Fibroblast of lung (primary cell): ENCODE data around the gene BPIFA2. TPM values are rescaled to one million over a fixed set of nuclear protein-coding genes. Genes with fewer than 3 reads are reported as not detected.

Experiments used
- DNase-seq, 2 donors: peaks; one replicate each; pipeline versions ENCODE4 v3.0.0 to v3.0.0-alpha.2; 2010; ENCODE audit warnings: low read depth in 2 of 2
- H2AFZ ChIP-seq: 2 replicates; pipeline ENCODE4 v1.5.1; 2012; ENCODE audit warnings: low read length, control low read depth, inconsistent platforms
- H3K27ac ChIP-seq: 2 replicates; pipeline ENCODE4 v1.5.1; 2011; ENCODE audit warnings: low read length, control low read depth; ENCODE audit not compliant: insufficient read depth
- H3K27me3 ChIP-seq: 2 replicates; pipeline ENCODE4 v1.5.1; 2011; ENCODE audit warnings: mild to moderate bottlenecking, low read length; ENCODE audit not compliant: control insufficient read depth, insufficient read depth
- H3K36me3 ChIP-seq: 2 replicates; pipeline ENCODE4 v1.5.1; 2011; ENCODE audit warnings: low read length; ENCODE audit not compliant: control insufficient read depth, insufficient read depth
- H3K4me1 ChIP-seq: 2 replicates; pipeline ENCODE4 v1.5.1; 2011; ENCODE audit warnings: low read length; ENCODE audit not compliant: control insufficient read depth, insufficient read depth; ENCODE audit errors: extremely low read depth
- H3K4me2 ChIP-seq: 2 replicates; pipeline ENCODE4 v1.5.1; 2011; ENCODE audit warnings: low read length, control low read depth; ENCODE audit not compliant: insufficient read depth; ENCODE audit errors: extremely low read depth
- H3K4me3 ChIP-seq, 4 experiments: fragments of 200-600 bp in 1 of 4; sonication (generic) in 1 of 4; replicated peaks in 1 of 4; 2 replicates each; pipeline ENCODE4 v1.5.1; 2011 to 2016; ENCODE audit warnings: low read length in 4 of 4, low read depth in 3 of 4, mild to moderate bottlenecking in 3 of 4, control low read depth in 2 of 4, inconsistent platforms in 1 of 4, mixed read lengths in 1 of 4; ENCODE audit not compliant: insufficient read depth in 1 of 4; ENCODE audit errors: control extremely low read depth in 1 of 4
- H3K79me2 ChIP-seq: 2 replicates; pipeline ENCODE4 v1.5.1; 2012; ENCODE audit warnings: mild to moderate bottlenecking, low read length, inconsistent platforms; ENCODE audit not compliant: control insufficient read depth, insufficient read depth
- H3K9ac ChIP-seq: 2 replicates; pipeline ENCODE4 v1.5.1; 2011; ENCODE audit warnings: mild to moderate bottlenecking, low read length, control low read depth; ENCODE audit not compliant: insufficient read depth
- H3K9me3 ChIP-seq: 2 replicates; pipeline ENCODE4 v1.5.1; 2012; ENCODE audit warnings: low read depth, low read length; ENCODE audit not compliant: control insufficient read depth, insufficient read depth
- H4K20me1 ChIP-seq: 2 replicates; pipeline ENCODE4 v1.5.1; 2011; ENCODE audit warnings: low read length; ENCODE audit not compliant: control insufficient read depth, insufficient read depth; ENCODE audit errors: extremely low read depth
- CTCF ChIP-seq, 2 donors: IDR thresholded peaks in 1 of 2; conservative IDR thresholded peaks in 1 of 2; 1 replicate in 1 of 2; 2 replicates in 1 of 2; pipeline ENCODE4 v1.5.1; 2011 to 2012; ENCODE audit warnings: low read length in 2 of 2, control low read depth in 1 of 2, inconsistent platforms in 1 of 2, low read depth in 1 of 2, mild to moderate bottlenecking in 1 of 2
- EZH2 ChIP-seq: IDR thresholded peaks from 2 replicates; pipeline ENCODE4 v1.5.1; 2012; ENCODE audit warnings: low read length, control low read depth, mild to moderate bottlenecking; ENCODE audit errors: missing control alignments
- polyA plus RNA-seq, 2 donors: library from polyadenylated mRNA; depleted of rRNA in 1 of 2; stranded (reverse) in 1 of 2; unstranded in 1 of 2; fragments of >200 nt; gene quantifications; 2 replicates each; pipeline ENCODE4 v1.2.1, GENCODE V29; 2011 to 2012; ENCODE audit warnings: missing spikeins in 1 of 2
- total RNA-seq: library from RNA; depleted of rRNA; stranded (reverse); fragments of >200 nt; gene quantifications from 2 replicates; pipeline ENCODE4 v1.2.1, GENCODE V29; 2014

The BPIFA2 gene
- total and polyA plus RNA-seq, 2 donors (not counting 1 experiment from before 2014, with no cell fraction given), result not detected

- no peak overlapping the region for H2AFZ ChIP-seq
- H3K9me3 ChIP-seq, result no peaks in the 10 kb centered on the region
- no peak overlapping the region for H3K27ac ChIP-seq
- no peak overlapping the region for H3K4me2 ChIP-seq
- no peak overlapping the region for H3K4me3 ChIP-seq
- H3K4me1 ChIP-seq, result no peaks in the 10 kb centered on the region
- no peaks in the 10 kb centered on the region for H3K36me3 ChIP-seq
- no peak overlapping the region for H3K9ac ChIP-seq
- H4K20me1 ChIP-seq, result no peaks in the 10 kb centered on the region
- no peaks in the 10 kb centered on the region for H3K79me2 ChIP-seq
- H3K27me3 ChIP-seq, result no peaks in the 10 kb centered on the region
- no peak for DNase-seq
- TF ChIP-seq CTCF (conservative IDR thresholded peaks at IDR 0.05 in 1 of 2, IDR thresholded peaks at IDR 0.05 in 1 of 2; ENCODE audit: low read depth in 1 of 2, low read length in 2 of 2) (no peak), EZH2 (no peak)
Measured at GRCh38 chr20:33210371-33210770, 42.4 kb downstream of the BPIFA2 start.

- Histone ChIP-seq H3K4me3 (no peak overlapping the region), H3K79me2 (no peaks in the 10 kb centered on the region), H3K9me3 (no peaks in the 10 kb centered on the region), H3K36me3 (no peaks in the 10 kb centered on the region), H3K9ac (no peak overlapping the region), H3K4me2 (no peak overlapping the region), H3K27ac (no peak overlapping the region), H2AFZ (no peak overlapping the region), H3K27me3 (no peaks in the 10 kb centered on the region), H3K4me1 (no peaks in the 10 kb centered on the region), H4K20me1 (no peaks in the 10 kb centered on the region)
- peak; percentile 25 to 26 for DNase-seq
- no peak for TF ChIP-seq EZH2
- peak; percentile 10 to 44 for TF ChIP-seq CTCF (conservative IDR thresholded peaks at IDR 0.05 in 1 of 2, IDR thresholded peaks at IDR 0.05 in 1 of 2; ENCODE audit: low read depth in 1 of 2, low read length in 2 of 2)
Measured at GRCh38 chr20:33211817-33212424, 44.0 kb downstream of the BPIFA2 start.

GRCh38 chr20:33217052-33217451 lies 49.1 kb downstream of the BPIFA2 start, which contains the start of gene BPIFA3:
TSS of gene BPIFA3 (plus strand) at chr20:33217352. CDS start at chr20:33217537, 185 bp downstream.
- H3K9me3 ChIP-seq, result no peaks in the 10 kb centered on the region
- H3K4me3 ChIP-seq, result no peak within 1 kb of the TSS
- no peaks in the 10 kb centered on the region for H3K79me2 ChIP-seq
- no peak within 1 kb of the TSS for H3K9ac ChIP-seq
- H3K36me3 ChIP-seq, result no peaks in the 10 kb centered on the region
- H4K20me1 ChIP-seq, result no peaks in the 10 kb centered on the region
- no peaks in the 10 kb centered on the region for H3K4me1 ChIP-seq
- H3K4me2 ChIP-seq, result no peak within 1 kb of the TSS
- no peak for DNase-seq
- no peak within 1 kb of the TSS for H3K27ac ChIP-seq
- no peaks in the 10 kb centered on the region for H3K27me3 ChIP-seq
- H2AFZ ChIP-seq, result no peak within 1 kb of the TSS
- TF ChIP-seq CTCF (conservative IDR thresholded peaks at IDR 0.05 in 1 of 2, IDR thresholded peaks at IDR 0.05 in 1 of 2; ENCODE audit: low read depth in 1 of 2, low read length in 2 of 2) (no peak), EZH2 (no peak)
